Left lung (tissue), 10 donors: ENCODE results near the gene AMH. TPM values are rescaled to one million over a fixed set of nuclear protein-coding genes. Genes with fewer than 3 reads are reported as not detected.

Experiments
- ATAC-seq: fragments of 200-7000 bp; cut with Tn5 transposase; one replicate; pipeline ENCODE4 v1.9.1; 2020; ENCODE audit warnings: moderate library complexity
- DNase-seq, 4 donors: peaks; one replicate each; pipeline ENCODE4 v3.0.0-alpha.2; 2013 to 2020
- H3K27ac ChIP-seq, 2 donors: fragments of 200-600 bp; sonication (generic) in 1 of 2; one replicate each; pipeline versions ENCODE4 v1.5.0 to v1.8.0; 2020 to 2021
- H3K27me3 ChIP-seq, 2 donors: fragments of 200-600 bp; sonication (generic) in 1 of 2; one replicate each; pipeline versions ENCODE4 v1.5.0 to v1.8.0; 2020 to 2021
- H3K36me3 ChIP-seq, 2 donors: fragments of 200-600 bp; sonication (generic) in 1 of 2; one replicate each; pipeline versions ENCODE4 v1.5.0 to v1.8.0; 2020 to 2021
- H3K4me1 ChIP-seq, 2 donors: fragments of 200-600 bp; one replicate each; pipeline ENCODE4 v1.8.0; 2021
- H3K4me3 ChIP-seq, 2 donors: fragments of 200-600 bp; sonication (generic) in 1 of 2; one replicate each; pipeline versions ENCODE4 v1.5.0 to v1.8.0; 2020 to 2021; ENCODE audit warnings: mild to moderate bottlenecking in 1 of 2
- H3K9me3 ChIP-seq, 2 donors: fragments of 200-600 bp; sonication (generic) in 1 of 2; one replicate each; pipeline versions ENCODE4 v1.5.0 to v1.8.0; 2020 to 2021
- intact Hi-C, 2 donors: fragments of 100-400 bp; cut with DNase I; formaldehyde crosslinking; loops; one replicate each; pipeline versions ENCODE4 v1.11.2 to v1.14.2; 2022
- polyA plus RNA-seq, 6 donors: library from polyadenylated mRNA; unstranded; fragments of 120-200 nt; gene quantifications; one replicate each; pipeline ENCODE4 v1.2.1, GENCODE V29; 2013; ENCODE audit not compliant: insufficient read length in 6 of 6
- total RNA-seq, 2 donors: library from RNA; stranded (reverse); fragmentation: NEBNext Ultra II Directional; extraction: Animal tissue kit (Norgen Biotek cat#: 25700); gene quantifications; one replicate each; pipeline ENCODE4 v1.2.1, GENCODE V29; 2021
- TF ChIP-seq, protein P1 (sequence below), 2 donors: fragments of 200-600 bp; sonication (generic) in 1 of 2; IDR thresholded peaks; one replicate each; pipeline versions ENCODE4 v1.5.0 to v1.8.0; 2021; ENCODE audit warnings: antibody characterized with exemption in 2 of 2
- donor health status: DM: no; HTN: yes; CAD: no.
- donor health status: DM: no; HTN: no; CAD: no.

Gene AMH
- total and polyA plus RNA-seq, 8 donors: 0.13 to 3.7 (median 1.2) TPM

DNA sequence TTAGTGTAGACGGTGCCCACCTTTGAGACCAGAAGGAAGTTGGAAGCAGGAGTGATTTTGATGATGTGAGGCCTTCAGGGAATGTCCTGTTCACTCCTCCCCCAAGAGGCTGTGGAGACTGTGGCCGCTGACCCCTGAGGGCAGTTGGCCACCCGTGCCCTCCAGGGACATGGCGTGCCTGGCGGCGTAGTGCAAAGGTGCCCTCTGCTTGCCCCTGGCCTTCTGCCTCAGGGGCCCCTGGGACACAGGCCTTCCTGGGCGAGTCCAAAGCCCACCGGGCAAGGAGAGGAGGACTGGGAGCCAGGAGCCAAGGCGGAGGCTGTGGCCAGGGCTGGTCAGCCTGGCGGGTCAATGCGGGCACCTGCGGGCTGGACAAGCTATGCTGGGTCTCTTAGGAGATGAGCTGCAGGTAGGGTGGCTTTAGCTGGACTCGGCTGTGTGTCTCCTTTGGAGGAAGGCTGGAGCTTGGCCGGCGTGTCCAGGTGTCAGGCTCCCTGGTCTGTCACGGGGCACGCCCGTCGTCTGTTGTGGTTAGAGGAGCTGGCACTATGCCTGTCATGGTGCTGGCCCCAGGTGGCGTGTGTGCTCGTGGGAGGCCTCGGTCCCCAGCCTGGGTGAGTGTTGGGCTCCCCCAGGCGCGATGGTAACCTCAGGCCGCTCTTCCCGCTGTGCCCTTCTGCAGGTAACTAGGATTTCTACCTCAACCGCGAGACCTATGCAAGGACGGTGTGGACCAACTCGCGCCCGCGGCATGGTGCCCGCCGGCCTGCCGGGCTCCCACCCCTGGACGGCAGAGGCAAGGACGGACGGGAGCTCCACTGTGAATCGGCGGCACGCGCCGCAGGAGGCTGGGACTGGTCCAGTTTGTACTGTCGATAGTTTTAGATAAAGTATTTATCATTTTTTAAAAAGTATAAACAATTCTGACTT lies 19.8 kb upstream of the AMH start:
- Histone ChIP-seq H3K9me3 (no peaks in the 10 kb centered on the region), H3K4me3 (no peak overlapping the region), H3K36me3 (peaks cover 0 to 99% of the 10 kb centered on the region in 2 donors), H3K27ac (no peak overlapping the region), H3K4me1 (peaks cover 0 to 16% of the 10 kb centered on the region in 2 donors), H3K27me3 (no peaks in the 10 kb centered on the region)
- TF ChIP-seq, protein P1, sequence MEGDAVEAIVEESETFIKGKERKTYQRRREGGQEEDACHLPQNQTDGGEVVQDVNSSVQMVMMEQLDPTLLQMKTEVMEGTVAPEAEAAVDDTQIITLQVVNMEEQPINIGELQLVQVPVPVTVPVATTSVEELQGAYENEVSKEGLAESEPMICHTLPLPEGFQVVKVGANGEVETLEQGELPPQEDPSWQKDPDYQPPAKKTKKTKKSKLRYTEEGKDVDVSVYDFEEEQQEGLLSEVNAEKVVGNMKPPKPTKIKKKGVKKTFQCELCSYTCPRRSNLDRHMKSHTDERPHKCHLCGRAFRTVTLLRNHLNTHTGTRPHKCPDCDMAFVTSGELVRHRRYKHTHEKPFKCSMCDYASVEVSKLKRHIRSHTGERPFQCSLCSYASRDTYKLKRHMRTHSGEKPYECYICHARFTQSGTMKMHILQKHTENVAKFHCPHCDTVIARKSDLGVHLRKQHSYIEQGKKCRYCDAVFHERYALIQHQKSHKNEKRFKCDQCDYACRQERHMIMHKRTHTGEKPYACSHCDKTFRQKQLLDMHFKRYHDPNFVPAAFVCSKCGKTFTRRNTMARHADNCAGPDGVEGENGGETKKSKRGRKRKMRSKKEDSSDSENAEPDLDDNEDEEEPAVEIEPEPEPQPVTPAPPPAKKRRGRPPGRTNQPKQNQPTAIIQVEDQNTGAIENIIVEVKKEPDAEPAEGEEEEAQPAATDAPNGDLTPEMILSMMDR (IDR thresholded peaks at IDR 0.05): no peak
- ATAC-seq: no peak
- DNase-seq: no peak
- intact Hi-C loops: loop anchor here in 1 of 2 donors (10.0 kb wide), 1 partner anchor 75 kb away; the partner anchor contains the start of gene AP3D1

DNA sequence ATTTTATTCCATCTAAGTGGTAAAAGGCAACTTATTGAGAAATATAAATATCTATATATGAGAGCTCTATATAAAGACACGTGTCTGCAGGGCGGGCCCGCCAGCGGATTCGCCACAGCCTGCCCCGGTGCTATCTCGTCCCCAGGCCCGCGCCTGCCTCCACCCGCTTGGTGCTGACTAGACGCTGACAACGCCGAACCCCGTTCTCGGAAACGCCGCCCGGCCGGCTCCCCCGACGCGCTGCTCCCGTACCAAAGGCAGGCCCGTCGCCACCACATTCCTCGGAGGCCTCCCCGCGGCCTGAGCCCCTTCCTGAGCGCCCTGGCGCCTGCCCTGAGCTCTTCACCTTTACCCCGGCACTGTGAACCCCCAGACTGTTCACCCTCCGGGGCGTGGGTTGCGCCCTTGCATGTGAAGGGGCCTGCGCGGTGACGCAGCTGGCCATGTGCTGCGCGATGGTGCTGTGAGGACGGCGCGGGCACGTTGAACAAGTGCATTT lies 19.0 kb upstream of the AMH start:
- TF ChIP-seq, protein P1 (IDR thresholded peaks at IDR 0.05): no peak
- peaks cover 0 to 92% of the 10 kb centered on the region in 2 donors for H3K36me3 ChIP-seq
- DNase-seq (no peak), ATAC-seq (no peak)
- intact Hi-C loops: loop anchor here in 1 of 2 donors (10.0 kb wide), 1 partner anchor 75 kb away; the partner anchor contains the start of gene AP3D1
- no peak overlapping the region for H3K4me3 ChIP-seq
- H3K27ac ChIP-seq: no peak overlapping the region
- H3K4me1 ChIP-seq: peaks cover 6 to 23% of the 10 kb centered on the region in 2 donors
- H3K27me3 ChIP-seq: no peaks in the 10 kb centered on the region
- no peaks in the 10 kb centered on the region for H3K9me3 ChIP-seq

DNA sequence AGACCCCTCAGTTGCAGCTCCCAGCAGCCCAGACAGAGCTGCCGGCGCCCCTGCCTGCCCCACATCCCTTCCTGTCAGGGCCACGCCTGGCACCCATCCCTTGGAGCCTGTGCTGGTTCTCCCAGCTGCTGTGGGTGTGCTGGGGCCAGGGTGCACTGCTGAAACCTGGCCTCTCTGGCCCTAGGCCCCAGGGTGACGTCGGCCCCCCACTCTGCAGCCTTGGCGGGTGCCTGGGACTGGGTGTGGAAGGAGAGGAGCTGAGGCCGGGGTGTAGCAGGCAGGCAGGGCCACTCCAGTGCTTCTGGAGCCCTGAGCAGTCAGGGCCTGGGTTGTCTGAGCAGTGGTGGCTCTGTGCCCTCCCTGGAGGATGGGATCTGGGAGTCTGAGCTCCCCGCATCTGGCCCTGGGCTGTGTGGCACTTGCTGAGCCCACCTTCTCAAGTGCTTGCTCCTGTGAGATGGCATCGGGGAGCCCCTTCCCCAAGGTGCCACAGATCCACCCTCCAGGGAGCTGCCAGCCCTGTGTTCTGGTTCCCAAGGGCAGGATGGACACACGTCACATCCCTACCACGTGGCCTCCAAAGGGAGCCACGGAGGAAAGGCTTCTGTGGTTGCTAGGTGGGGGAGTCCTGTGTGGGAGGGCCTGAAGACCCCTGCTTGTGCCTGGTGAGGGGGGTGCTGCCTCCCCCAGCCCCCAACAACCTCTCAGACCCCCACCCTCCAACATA lies 18.2 kb upstream of the AMH start:
- no peak for DNase-seq
- H3K36me3 ChIP-seq: peaks cover 0 to 83% of the 10 kb centered on the region in 2 donors

DNA sequence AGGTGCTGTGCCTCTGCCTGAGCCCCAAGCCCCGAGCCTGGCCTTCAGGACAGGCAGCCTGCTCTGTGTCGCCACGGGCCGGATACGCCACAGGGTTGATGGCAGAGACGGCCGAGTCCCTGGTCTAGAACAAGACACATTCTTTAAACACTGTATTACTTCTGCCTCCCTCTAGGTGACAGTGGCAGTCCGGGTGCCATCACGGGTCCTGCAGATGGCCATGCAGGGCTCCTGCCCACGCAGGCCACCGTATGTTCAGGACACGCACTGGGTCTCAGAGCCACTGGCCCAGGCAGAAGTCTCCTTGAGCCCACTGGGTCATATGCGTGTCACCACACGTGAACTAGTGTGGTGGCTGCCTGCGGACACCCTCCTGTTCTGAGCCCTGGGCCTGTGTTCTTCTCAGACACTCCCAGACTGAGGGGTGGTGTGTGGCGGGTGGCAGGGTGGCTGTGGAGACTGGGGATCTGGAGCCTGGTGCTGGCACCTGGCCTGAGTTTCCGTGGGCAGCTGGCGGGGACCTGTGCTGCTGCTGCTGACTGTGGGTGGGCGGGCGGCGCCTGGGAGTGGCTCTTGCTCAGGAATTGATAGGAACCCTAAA lies 17.4 kb upstream of the AMH start:
- Histone ChIP-seq H3K36me3 (peaks cover 0 to 76% of the 10 kb centered on the region in 2 donors), H3K4me3 (no peak overlapping the region), H3K27me3 (no peaks in the 10 kb centered on the region), H3K4me1 (peaks cover 9 to 30% of the 10 kb centered on the region in 2 donors), H3K27ac (no peak overlapping the region), H3K9me3 (no peaks in the 10 kb centered on the region)
- intact Hi-C loops: loop anchor here in 1 of 2 donors (10.0 kb wide), 1 partner anchor 77 kb away; the partner anchor contains the start of gene AP3D1
- TF ChIP-seq, protein P1 (IDR thresholded peaks at IDR 0.05): no peak
- no peak for DNase-seq
- no peak for ATAC-seq

More for the DNA sequence above, 18.2 kb upstream of the AMH start:
- Histone ChIP-seq H3K27me3 (no peaks in the 10 kb centered on the region), H3K27ac (no peak overlapping the region), H3K4me3 (no peak overlapping the region), H3K4me1 (peaks cover 9 to 30% of the 10 kb centered on the region in 2 donors), H3K9me3 (no peaks in the 10 kb centered on the region)
- ATAC-seq: no peak
- intact Hi-C loops: loop anchor here in 1 of 2 donors (10.0 kb wide), 1 partner anchor 76 kb away; the partner anchor contains the start of gene AP3D1
- TF ChIP-seq, protein P1 (IDR thresholded peaks at IDR 0.05): no peak
